GM19351 (cell line): ENCODE results near the gene SH3RF3.
A peak's percentile ranks its signal among the peaks of the same experiment; 100 is the strongest.
"Not testable (repeated sequence)": the region's sequence is repeated elsewhere in the genome, so short reads cannot be mapped to it uniquely, and the experiment has no call there.

ENCODE experiments used
- ATAC-seq: cut with Tn5 transposase; IDR thresholded peaks from one replicate; pipeline ENCODE4 v1.9.1; 2021; ENCODE audit warnings: mild to moderate bottlenecking, moderate library complexity; ENCODE audit not compliant: unreplicated experiment

SH3RF3 gene

DNA sequence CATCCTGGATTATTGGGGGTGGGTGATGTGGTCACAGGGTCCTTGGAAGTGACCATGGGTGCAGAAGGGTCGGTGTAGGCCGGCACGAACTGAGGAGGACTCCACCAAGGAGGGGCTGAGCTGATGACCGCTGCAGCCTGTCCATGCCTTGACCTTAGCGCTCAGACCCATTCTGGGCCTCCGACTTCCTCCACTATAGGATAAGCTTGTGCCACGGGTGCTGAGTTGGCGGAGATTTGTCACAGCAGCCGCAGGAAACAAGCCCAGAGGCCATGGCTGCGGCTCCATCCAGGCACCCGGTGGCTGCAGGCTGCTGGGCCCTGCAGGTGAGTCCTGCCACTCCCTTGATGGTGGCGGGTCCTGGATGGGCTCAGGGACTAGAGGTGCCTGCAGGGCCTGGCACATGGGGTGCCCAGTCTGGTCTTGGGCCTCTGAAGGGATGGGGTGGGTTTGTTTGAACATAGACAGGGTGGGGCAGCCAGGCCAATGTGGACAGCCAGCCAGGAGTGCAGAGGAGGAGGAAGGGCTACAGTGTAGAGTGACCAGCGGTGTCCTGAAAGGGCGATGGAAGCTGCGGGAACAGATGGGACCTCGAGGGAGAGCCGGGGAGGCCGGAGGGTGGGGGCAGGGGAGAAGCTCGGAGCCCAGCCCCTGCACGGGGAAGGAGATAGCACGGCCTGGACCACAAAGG lies 400.0 kb downstream of the SH3RF3 start:
- no peak for ATAC-seq

GRCh38 chr2:109529532-109530449 lies 400.8 kb downstream of the SH3RF3 start:
- ATAC-seq: no peak

- ATAC-seq: no peak
Observed at GRCh38 chr2:109530712-109531111, 401.7 kb downstream of the SH3RF3 start.

GRCh38 chr2:109531221-109531620 lies 402.2 kb downstream of the SH3RF3 start:
- ATAC-seq: no peak

- no peak for ATAC-seq
Observed at GRCh38 chr2:109531896-109532727, 403.1 kb downstream of the SH3RF3 start.

DNA sequence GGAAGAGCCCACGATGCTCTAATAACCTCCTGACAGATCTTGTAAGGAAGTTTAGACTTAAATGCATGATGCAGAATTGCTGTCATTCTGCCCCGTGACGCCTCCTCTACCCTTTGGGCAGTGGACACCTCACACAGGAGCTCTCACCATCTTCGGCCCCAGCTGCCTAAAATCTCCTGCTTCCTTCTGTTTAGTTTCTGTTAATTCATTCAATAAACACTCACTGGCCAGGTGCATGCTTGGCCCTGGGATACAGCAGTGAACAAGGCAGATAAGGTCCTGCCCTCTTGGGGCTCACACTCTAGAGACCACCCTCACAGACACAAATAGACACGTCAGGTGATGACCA lies 403.7 kb downstream of the SH3RF3 start:
- ATAC-seq: no peak

- no peak for ATAC-seq
Observed at GRCh38 chr2:109533823-109534222, 404.8 kb downstream of the SH3RF3 start.

- no peak for ATAC-seq
Observed at GRCh38 chr2:109535217-109535946, 406.4 kb downstream of the SH3RF3 start.

GRCh38 chr2:109536556-109536955 lies 407.6 kb downstream of the SH3RF3 start:
- not testable (repeated sequence) for ATAC-seq

- no peak for ATAC-seq
Observed at GRCh38 chr2:109537565-109538222, 408.7 kb downstream of the SH3RF3 start.

- ATAC-seq: no peak
Observed at GRCh38 chr2:109538546-109538945, 409.5 kb downstream of the SH3RF3 start.

- ATAC-seq: no peak
Observed at GRCh38 chr2:109542384-109542783, 413.4 kb downstream of the SH3RF3 start.

GRCh38 chr2:109545828-109546713 lies 417.1 kb downstream of the SH3RF3 start:
- ATAC-seq: peak; percentile 54

- no peak for ATAC-seq
Observed at GRCh38 chr2:109547280-109547679, 418.3 kb downstream of the SH3RF3 start.

DNA sequence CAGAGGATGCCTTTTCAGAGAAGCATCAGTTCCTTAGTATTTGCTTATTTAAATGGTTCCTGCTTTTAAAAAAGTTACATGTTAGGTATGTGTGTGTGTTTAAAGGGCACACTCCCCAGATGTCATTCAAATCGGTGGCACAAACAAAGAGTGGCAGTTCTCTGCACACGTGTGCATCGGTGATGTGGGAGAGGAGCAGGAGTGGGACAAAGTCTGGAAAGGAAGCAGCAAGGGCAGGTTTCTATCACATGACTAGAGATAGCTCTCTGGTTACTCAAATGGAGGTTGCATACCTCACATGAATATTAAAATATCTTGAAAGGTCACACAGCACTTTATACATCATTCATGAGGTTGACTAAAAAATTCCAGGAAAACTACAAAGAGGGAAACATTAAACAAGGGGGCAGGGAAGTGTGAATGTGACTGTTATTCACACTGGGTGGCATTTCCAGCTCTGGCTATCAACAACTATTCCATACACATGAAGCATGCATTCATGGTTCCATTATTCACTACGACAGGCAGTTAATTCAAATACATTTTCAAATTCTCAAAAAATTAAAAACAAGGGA lies 420.1 kb downstream of the SH3RF3 start:
- no peak for ATAC-seq
